Mucosa of descending colon (tissue), 3 donors: ENCODE results near the gene BORCS6. TPM values are rescaled to one million over a fixed set of nuclear protein-coding genes. Genes with fewer than 3 reads are reported as not detected.

Source experiments
- ATAC-seq: fragments of 200-7000 bp; cut with Tn5 transposase; one replicate; pipeline ENCODE4 v1.9.1; 2020; ENCODE audit warnings: mild to moderate bottlenecking, moderate library complexity
- DNase-seq, 3 donors: peaks; one replicate each; pipeline ENCODE4 v3.0.0-alpha.2; 2020
- H3K36me3 ChIP-seq: fragments of 200-600 bp; one replicate; pipeline ENCODE4 v1.8.0; 2021; ENCODE audit warnings: low read depth, mild to moderate bottlenecking
- H3K4me1 ChIP-seq: fragments of 200-600 bp; one replicate; pipeline ENCODE4 v1.8.0; 2021; ENCODE audit warnings: low read depth, mild to moderate bottlenecking
- H3K4me3 ChIP-seq: fragments of 200-600 bp; one replicate; pipeline ENCODE4 v1.8.0; 2021; ENCODE audit warnings: mild to moderate bottlenecking
- H3K9me3 ChIP-seq: fragments of 200-600 bp; one replicate; pipeline ENCODE4 v1.8.0; 2021; ENCODE audit warnings: mild to moderate bottlenecking
- CTCF ChIP-seq: fragments of 200-600 bp; IDR thresholded peaks from one replicate; pipeline ENCODE4 v1.8.0; 2022; ENCODE audit warnings: antibody characterized with exemption, mild to moderate bottlenecking
- intact Hi-C, 2 donors: fragments of 100-400 bp; cut with DNase I in 1 of 2; cut with micrococcal nuclease in 1 of 2; formaldehyde crosslinking; loops; one replicate each; pipeline versions ENCODE4 v1.11.0 to v1.11.1; 2022; cut with DNase I, micrococcal nuclease
- microRNA-seq: library from miRNA; unstranded; fragments of <30 nt; microRNA quantifications from one replicate; pipeline ENCODE4, GENCODE V29; 2019
- total RNA-seq, 3 donors: library from RNA; stranded (reverse); fragmentation: NEBNext Ultra II Directional in 2 of 3; extraction: Animal tissue kit (Norgen Biotek cat#: 25700) in 2 of 3; gene quantifications; one replicate each; pipeline versions ENCODE4 v1.2.1 to v1.2.4, GENCODE V29; 2021 to 2023
- donor health status: DM: no; HTN: no; CAD: no; lungs with moderate emphysema.
- donor health status: DM: no; HTN: no; CAD: no.
- donor health status: DM: no; HTN: yes; CAD: no.

Gene BORCS6
- total RNA-seq, 3 donors from 2014 or later = 10.5 to 11.4 (median 11.0) TPM

GRCh38 chr17:8140065-8141029 lies 49.6 kb downstream of the BORCS6 start:
- ATAC-seq (no peak), DNase-seq (peak in 1 of 3 donors; percentile 59)
- intact Hi-C loops = no loop called here
- no peaks in the 10 kb centered on the region for H3K9me3 ChIP-seq
- TF ChIP-seq CTCF = no peak
- H3K4me1 ChIP-seq = peaks cover 17% of the 10 kb centered on the region
- peaks cover 3% of the 10 kb centered on the region for H3K36me3 ChIP-seq
- no peak overlapping the region for H3K4me3 ChIP-seq

GRCh38 chr17:8138672-8139371 lies 51.2 kb downstream of the BORCS6 start:
- intact Hi-C loops = no loop called here
- Histone ChIP-seq H3K4me1 (peaks cover 17% of the 10 kb centered on the region), H3K4me3 (peak overlapping the region; percentile 11), H3K36me3 (peaks cover 3% of the 10 kb centered on the region), H3K9me3 (no peaks in the 10 kb centered on the region)
- peak; percentile 66 for TF ChIP-seq CTCF
- ATAC-seq (peak; percentile 95), DNase-seq (peak; percentile 95 to 99 (median 96))

GRCh38 chr17:8138374-8138671 lies 51.7 kb downstream of the BORCS6 start:
- ATAC-seq (no peak), DNase-seq (no peak)
- intact Hi-C loops = no loop called here
- TF ChIP-seq CTCF = no peak
- Histone ChIP-seq H3K4me3 (no peak overlapping the region), H3K36me3 (peaks cover 3% of the 10 kb centered on the region), H3K4me1 (peaks cover 17% of the 10 kb centered on the region), H3K9me3 (no peaks in the 10 kb centered on the region)

Small RNA genes lying within 50 kb of the gene (microRNA-seq; reads per million reads assigned to microRNA genes)
- gene MIR4521 = 13.3 reads per million, percentile 38 among the genes with 10 or more reads in this experiment
- gene MIR6883 = not detected

Other genes with a start within 250 kb of the BORCS6 start
- under 1 TPM in 1 of 3 donors, not detected in 2; 0.26 TPM for gene GUCY2D, start 187.6 kb downstream of the BORCS6 start, total RNA-seq
- gene ALOX15B, start 151.1 kb downstream of the BORCS6 start, total RNA-seq = 1 to 10 TPM in 2 of 3 donors, under 1 TPM in 1; 0.66 to 1.3 (median 1.1) TPM
- gene ALOX12B, start 102.5 kb downstream of the BORCS6 start, total RNA-seq = under 1 TPM; 0.25 to 0.65 (median 0.49) TPM
- gene ALOXE3, start 71.7 kb downstream of the BORCS6 start, total RNA-seq = not detected
- gene HES7, start 66.1 kb downstream of the BORCS6 start, total RNA-seq = under 1 TPM in 1 of 3 donors, not detected in 2; 0.28 TPM
- 100 to 1,000 TPM in 1 of 3 donors, 10 to 100 TPM in 2; 14.9 to 185 (median 84.0) TPM for gene PER1, start 37.8 kb downstream of the BORCS6 start, total RNA-seq
- 10 to 100 TPM; 56.4 to 77.2 (median 62.8) TPM for gene VAMP2, start 27.2 kb downstream of the BORCS6 start, total RNA-seq
- gene TMEM107, start 13.8 kb downstream of the BORCS6 start, total RNA-seq = 10 to 100 TPM in 1 of 3 donors, 1 to 10 TPM in 2; 8.0 to 19.1 (median 9.6) TPM
- gene AURKB, start 20.4 kb upstream of the BORCS6 start, total RNA-seq = 10 to 100 TPM in 1 of 3 donors, 1 to 10 TPM in 2; 5.2 to 27.3 (median 5.7) TPM
- 10 to 100 TPM; 35.6 to 59.6 (median 57.7) TPM for gene CTC1, start 57.9 kb upstream of the BORCS6 start, total RNA-seq
- gene PFAS, start 59.1 kb upstream of the BORCS6 start, total RNA-seq = 10 to 100 TPM; 18.7 to 31.7 (median 30.1) TPM
- 10 to 100 TPM; 11.5 to 26.9 (median 15.5) TPM for gene RANGRF, start 98.5 kb upstream of the BORCS6 start, total RNA-seq
- gene SLC25A35, start 105.2 kb upstream of the BORCS6 start, total RNA-seq = 10 to 100 TPM in 1 of 3 donors, 1 to 10 TPM in 2; 8.4 to 10.3 (median 9.3) TPM
- gene ARHGEF15, start 120.1 kb upstream of the BORCS6 start, total RNA-seq = 1 to 10 TPM; 2.1 to 3.0 (median 2.8) TPM
- not detected for gene ODF4, start 149.7 kb upstream of the BORCS6 start, total RNA-seq
- 1,000 to 10,000 TPM; 1,217 to 1,361 (median 1,229) TPM for gene RPL26, start 193.0 kb upstream of the BORCS6 start, total RNA-seq
- not detected for gene RNF222, start 207.6 kb upstream of the BORCS6 start, total RNA-seq
- 10 to 100 TPM; 57.5 to 80.5 (median 63.6) TPM for gene NDEL1, start 245.7 kb upstream of the BORCS6 start, total RNA-seq